GM19468 (cell line): ENCODE data around the gene FANCC.
"Not testable (repeated sequence)": the region's sequence is repeated elsewhere in the genome, so short reads cannot be mapped to it uniquely, and the experiment has no call there.

ENCODE experiments used
- ATAC-seq: cut with Tn5 transposase; IDR thresholded peaks from one replicate; pipeline ENCODE4 v1.9.1; 2021; ENCODE audit warnings: mild to moderate bottlenecking, moderate library complexity, moderate number of reproducible peaks; ENCODE audit not compliant: unreplicated experiment; ENCODE audit errors: extremely low read depth

Gene FANCC

DNA sequence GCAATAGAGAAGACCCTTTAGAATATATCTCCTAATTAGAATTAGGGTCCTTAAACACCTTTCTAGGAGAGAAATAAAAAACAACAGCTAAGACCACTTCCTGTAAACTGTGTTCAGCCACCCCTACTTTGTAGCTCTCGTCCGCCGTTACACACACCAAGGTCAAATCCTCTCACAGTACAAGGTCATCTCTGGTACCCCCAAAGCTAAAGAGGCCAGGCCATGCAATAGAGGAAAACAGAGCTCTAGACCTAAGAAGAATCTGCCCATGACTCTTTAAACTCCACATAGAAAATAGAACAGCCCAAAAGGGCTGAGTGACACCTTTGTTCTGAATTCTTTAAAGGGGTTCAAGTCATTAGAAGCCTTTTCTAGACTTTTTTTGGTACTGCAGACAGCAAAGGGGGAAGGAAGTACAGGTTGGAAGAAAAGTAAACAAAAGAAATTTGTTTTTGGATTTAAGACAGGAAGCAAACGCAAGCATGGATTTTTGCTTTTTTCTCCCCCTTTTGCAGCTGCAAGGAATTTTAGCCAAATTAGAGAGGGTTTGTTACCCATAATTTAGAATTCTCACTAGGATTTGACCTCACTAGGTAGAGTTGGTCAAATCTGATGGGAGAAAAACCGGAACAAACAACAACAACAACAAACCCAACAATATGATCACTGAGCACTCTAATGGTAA is 13.4 kb upstream of the FANCC start:
- no peak for ATAC-seq

DNA sequence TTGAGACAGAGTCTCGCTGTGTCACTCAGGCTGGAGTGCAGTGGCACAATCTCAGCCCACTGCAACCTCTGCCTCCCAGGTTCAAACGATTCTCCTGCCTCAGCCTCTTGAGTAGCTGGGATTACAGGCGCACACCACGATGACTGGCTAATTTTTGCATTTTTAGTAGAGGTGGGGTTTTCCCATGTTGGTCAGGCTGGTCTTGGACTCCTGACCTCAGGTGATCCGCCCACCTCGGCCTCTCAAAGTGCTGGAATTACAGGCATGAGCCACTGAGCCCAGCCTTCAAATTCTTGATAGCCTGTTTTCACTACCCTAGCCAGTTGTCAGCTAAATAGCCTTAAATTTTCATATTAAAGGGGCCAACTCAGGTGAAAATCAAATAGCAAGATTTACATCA is 11.6 kb upstream of the FANCC start:
- ATAC-seq, result not testable (repeated sequence)

DNA sequence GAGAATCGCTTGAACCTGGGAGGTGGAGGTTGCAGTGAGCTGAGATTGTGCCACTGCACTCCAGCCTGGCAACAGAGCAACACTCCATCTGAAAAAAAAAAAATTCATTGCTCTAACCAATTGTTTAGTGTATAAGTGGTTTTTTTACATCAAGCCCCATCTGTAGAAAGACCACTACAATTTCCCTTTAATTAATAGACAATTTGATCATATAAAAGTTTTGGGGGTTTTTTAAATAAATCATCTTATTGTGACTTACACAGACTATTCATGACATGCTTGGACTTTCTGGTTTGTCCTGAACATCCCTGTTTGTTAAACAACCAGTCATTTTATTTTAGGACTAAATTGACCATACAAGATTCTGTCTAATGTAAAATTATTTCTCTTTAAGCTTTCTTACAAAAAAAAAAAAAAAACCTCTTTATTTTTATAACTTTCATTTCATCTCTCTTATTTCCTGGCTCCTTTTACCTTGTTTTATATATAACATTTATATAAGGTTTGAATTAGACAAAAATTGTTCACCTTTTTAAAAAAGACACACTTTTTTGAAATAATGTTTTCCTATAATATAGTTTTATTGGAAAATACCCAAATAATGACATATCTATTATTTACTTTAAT is 9.8 kb upstream of the FANCC start:
- no peak for ATAC-seq

- no peak for ATAC-seq
These were observed 7.7 kb upstream of the FANCC start for GRCh38 chr9:95325221-95325620.

- no peak for ATAC-seq
These were observed 343 bp upstream of the FANCC start for GRCh38 chr9:95317893-95318211.

GRCh38 chr9:95316794-95317118 is 753 bp downstream of the FANCC start:
- no peak for ATAC-seq

DNA sequence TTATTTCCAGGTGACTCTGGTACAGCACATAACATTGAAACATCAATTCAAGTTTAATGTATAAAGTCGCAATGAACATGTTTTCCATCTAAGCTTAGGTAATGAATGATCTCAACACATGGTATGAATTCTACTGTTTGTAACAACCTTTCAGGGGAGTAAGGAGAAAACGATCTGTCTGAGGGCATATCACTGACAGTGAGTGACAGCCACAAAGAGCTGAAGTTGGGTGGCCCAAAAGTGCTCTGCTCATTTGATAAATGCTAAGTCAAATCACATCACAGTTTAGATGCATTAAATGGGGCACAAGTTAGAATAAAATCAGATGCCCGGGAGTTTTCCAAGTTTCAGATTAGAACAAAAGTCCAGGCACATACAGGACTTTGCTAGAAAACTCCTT is 1.2 kb downstream of the FANCC start:
- no peak for ATAC-seq

- ATAC-seq, result no peak
These were observed 2.3 kb downstream of the FANCC start for GRCh38 chr9:95315108-95315746.

GRCh38 chr9:95313010-95313498 is 4.5 kb downstream of the FANCC start:
- no peak for ATAC-seq

DNA sequence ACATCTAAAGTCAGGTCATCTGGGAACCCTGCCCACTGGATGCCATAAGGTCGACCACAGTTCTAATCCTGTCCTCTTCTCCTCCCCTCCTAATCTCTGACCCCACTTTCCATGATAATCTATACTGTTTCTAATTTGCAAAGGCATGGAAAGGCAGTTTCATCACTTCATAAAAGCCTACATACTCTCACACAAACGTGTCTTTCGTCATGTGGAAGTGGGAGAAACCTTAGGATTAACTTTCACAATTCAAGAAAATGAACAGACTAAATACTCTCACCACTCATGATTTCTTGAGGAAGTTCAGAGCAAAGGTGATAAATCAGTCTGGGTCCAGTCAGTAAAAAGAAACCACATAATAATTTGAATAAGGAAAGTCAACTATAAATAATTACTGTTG is 5.5 kb downstream of the FANCC start:
- ATAC-seq, result no peak

- no peak for ATAC-seq
These were observed 10.0 kb downstream of the FANCC start for GRCh38 chr9:95307538-95307937.

DNA sequence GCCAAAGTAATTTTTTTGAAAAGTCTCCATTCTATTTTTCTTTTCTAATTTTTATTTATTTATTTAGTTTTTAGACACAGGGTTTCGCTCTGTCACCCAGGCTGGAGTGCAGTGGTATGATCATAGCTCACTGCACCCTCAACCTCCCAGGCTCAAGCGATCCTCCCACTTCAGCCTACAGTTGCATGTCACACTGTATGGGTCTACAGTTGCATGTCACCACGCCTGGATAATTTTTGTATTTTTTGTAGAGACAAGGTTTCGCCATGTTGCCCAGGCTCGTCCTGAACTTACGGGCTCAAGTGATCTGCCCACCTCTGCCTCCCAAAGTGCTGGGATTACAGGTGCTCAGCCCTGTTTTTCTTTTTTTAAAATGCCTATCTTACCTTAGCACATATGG is 10.7 kb downstream of the FANCC start:
- no peak for ATAC-seq

GRCh38 chr9:95305770-95306492 is 11.6 kb downstream of the FANCC start:
- no peak for ATAC-seq

- no peak for ATAC-seq
These were observed 15.0 kb downstream of the FANCC start for GRCh38 chr9:95302479-95302878.

GRCh38 chr9:95297760-95298159 is 19.7 kb downstream of the FANCC start:
- no peak for ATAC-seq

GRCh38 chr9:95297316-95297715 is 20.2 kb downstream of the FANCC start:
- no peak for ATAC-seq

DNA sequence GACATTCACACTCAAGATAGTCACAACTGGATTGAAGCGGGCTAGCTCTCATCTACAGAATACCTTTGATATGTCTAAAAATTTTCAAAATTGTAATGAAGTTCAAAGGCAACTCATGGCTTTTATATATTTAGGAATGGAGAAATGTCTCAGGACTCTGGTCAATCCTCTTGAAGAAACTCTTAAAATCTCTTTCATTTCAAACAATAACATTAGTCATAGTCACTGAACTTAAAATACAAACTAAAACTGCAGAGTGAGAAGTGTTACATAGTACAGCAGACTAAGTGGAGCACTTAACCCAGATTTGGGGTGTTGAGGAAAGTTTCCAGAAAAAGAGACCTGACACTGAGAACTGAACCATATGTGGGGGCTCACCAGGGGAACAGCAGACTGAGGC is 20.7 kb downstream of the FANCC start:
- ATAC-seq, result no peak

- not testable (repeated sequence) for ATAC-seq
These were observed 24.2 kb downstream of the FANCC start for GRCh38 chr9:95293296-95293695.

GRCh38 chr9:95292226-95292625 is 25.3 kb downstream of the FANCC start:
- no peak for ATAC-seq

DNA sequence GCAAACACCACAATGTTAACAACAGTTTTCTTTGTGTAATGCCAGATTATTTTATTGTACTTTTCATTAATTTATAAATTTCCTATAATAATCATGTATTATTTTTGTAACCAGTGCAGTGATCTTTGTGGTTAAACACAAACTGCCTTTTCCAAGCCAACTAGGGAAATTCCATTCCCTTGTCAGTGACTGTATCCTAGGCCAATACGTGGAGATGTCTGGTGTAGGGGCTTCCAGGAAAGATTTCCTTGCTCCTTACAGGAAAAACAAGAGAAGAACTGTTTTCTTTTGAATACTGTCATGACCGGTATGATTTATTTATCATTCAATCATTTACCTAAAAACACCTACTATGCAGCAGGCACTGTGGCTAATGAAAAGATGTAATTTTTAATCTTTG is 31.4 kb downstream of the FANCC start:
- ATAC-seq, result no peak

DNA sequence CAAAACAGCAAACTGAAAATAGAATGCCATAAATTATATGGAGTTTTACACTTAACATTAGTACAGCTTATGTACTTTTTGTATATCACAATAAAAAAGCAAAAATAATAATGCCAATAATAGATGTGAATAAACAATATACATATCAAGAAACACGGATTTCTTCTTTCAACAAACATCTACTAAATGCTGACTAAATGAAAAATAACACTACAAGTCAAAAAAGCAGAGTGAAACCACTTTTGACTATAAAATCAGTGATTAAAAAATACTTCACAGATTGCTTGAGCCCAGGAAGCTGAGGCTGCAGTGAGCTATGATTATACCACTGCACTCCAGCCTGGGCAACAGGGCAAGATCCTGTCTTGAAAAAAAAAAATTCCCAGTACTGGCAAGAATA is 32.2 kb downstream of the FANCC start:
- no peak for ATAC-seq
